PFSK-1 (cell line): ENCODE data around the gene GGA1.

ENCODE experiments used
- FOXP2 ChIP-seq: optimal IDR thresholded peaks from 2 replicates; pipeline ENCODE3; 2011; ENCODE audit warnings: borderline replicate concordance, control low read depth, inconsistent platforms; ENCODE audit not compliant: insufficient read depth; ENCODE audit errors: extremely low read length, extremely low read depth
- POLR2AphosphoS5 ChIP-seq: IDR thresholded peaks from 2 replicates; pipeline ENCODE4 v1.6.1; 2012; ENCODE audit warnings: low read depth, mild to moderate bottlenecking, control low read depth, low read length, moderate library complexity
- SIN3A ChIP-seq: IDR thresholded peaks from 2 replicates; pipeline ENCODE4 v1.6.1; 2012; ENCODE audit warnings: mild to moderate bottlenecking, low read length, moderate library complexity, borderline replicate concordance; ENCODE audit not compliant: insufficient read depth
- TAF1 ChIP-seq: IDR thresholded peaks from 2 replicates; pipeline ENCODE4 v1.6.1; 2012; ENCODE audit warnings: low read length, control low read depth, borderline replicate concordance; ENCODE audit not compliant: insufficient read depth
- TF ChIP-seq, protein P1 (sequence below), 2 experiments: IDR thresholded peaks; 2 replicates each; pipeline versions ENCODE4 v1.6.1 to v1.8.0; 2011 to 2012; ENCODE audit warnings: low read depth in 2 of 2, low read length in 2 of 2, control low read depth in 1 of 2, inconsistent platforms in 1 of 2, mild to moderate bottlenecking in 1 of 2, moderate library complexity in 1 of 2; ENCODE audit not compliant: insufficient read depth in 1 of 2

The GGA1 gene

DNA sequence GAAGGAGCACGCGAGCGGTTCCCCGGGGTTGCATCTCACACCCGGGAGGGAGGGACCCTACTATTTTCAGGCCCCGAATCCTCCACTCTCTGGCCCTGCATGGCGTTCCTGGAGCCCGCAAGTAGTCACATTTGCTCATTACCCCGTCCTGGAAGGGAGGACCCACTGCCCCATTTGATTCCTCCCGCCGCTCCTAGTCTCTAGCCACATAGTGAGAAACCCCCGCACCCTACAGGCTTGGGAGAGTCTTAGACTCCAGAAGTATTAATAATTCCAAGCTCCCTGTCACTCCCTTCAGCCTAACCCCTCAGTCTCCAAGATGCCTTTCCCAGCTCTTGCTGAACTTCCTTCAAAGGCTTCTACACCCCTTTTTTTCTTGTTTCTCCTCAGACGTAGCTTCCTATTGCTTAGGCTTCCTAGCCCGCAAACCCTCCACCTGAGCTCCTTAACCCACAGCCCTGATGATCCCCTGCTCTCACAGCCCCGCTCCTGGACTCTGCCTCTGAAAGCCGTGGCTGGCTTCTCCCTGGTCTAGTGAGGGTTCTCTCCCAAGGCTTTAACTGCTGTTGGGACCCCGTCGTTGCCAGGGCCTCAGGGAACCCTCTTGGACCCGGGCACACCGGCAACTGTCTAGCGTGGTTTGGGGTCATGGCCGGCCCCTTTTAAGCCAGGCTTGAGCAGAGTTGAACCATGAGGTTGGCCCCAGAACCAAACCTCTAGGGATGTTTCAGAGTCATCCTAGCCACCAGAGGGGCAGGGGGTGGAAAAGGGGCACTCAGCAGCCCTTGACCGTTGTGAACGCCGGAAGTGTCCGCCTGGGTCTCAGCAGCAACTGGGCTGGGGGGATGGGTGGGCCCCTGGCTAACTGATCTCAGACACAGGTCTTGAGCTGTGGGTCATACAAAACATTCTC, 862 bp downstream of the GGA1 start:
- no peak for TF ChIP-seq POLR2AphosphoS5
- peak; percentile 52; the same call in 1 of the 2 replicates for TF ChIP-seq TAF1
- no peak for TF ChIP-seq SIN3A
- no peak for TF ChIP-seq FOXP2
- TF ChIP-seq, protein P1, sequence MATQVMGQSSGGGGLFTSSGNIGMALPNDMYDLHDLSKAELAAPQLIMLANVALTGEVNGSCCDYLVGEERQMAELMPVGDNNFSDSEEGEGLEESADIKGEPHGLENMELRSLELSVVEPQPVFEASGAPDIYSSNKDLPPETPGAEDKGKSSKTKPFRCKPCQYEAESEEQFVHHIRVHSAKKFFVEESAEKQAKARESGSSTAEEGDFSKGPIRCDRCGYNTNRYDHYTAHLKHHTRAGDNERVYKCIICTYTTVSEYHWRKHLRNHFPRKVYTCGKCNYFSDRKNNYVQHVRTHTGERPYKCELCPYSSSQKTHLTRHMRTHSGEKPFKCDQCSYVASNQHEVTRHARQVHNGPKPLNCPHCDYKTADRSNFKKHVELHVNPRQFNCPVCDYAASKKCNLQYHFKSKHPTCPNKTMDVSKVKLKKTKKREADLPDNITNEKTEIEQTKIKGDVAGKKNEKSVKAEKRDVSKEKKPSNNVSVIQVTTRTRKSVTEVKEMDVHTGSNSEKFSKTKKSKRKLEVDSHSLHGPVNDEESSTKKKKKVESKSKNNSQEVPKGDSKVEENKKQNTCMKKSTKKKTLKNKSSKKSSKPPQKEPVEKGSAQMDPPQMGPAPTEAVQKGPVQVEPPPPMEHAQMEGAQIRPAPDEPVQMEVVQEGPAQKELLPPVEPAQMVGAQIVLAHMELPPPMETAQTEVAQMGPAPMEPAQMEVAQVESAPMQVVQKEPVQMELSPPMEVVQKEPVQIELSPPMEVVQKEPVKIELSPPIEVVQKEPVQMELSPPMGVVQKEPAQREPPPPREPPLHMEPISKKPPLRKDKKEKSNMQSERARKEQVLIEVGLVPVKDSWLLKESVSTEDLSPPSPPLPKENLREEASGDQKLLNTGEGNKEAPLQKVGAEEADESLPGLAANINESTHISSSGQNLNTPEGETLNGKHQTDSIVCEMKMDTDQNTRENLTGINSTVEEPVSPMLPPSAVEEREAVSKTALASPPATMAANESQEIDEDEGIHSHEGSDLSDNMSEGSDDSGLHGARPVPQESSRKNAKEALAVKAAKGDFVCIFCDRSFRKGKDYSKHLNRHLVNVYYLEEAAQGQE (IDR thresholded peaks at IDR 0.05; ENCODE audit: insufficient read depth in 1 of 2, low read depth in 2 of 2, low read length in 2 of 2), result no peak

DNA sequence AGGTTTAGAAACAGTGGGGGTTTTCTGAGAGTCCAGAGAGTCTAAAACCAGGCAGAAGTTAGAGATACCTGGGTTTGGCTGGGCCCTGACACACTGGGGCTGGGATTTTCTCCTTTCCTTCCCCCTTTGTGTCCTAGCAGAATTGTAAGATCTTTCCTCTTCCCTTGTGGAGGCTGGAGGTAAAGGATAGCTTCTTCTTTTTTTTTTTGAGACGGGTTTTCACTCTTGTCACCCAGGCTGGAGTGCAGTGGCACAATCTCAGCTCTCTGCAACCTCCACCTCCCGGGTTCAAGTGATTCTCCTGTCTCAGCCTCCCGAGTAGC, 1.5 kb downstream of the GGA1 start:
- 0 out of 2 replicates have a peak, but pooled peaks have one; percentile 32 for TF ChIP-seq TAF1

DNA sequence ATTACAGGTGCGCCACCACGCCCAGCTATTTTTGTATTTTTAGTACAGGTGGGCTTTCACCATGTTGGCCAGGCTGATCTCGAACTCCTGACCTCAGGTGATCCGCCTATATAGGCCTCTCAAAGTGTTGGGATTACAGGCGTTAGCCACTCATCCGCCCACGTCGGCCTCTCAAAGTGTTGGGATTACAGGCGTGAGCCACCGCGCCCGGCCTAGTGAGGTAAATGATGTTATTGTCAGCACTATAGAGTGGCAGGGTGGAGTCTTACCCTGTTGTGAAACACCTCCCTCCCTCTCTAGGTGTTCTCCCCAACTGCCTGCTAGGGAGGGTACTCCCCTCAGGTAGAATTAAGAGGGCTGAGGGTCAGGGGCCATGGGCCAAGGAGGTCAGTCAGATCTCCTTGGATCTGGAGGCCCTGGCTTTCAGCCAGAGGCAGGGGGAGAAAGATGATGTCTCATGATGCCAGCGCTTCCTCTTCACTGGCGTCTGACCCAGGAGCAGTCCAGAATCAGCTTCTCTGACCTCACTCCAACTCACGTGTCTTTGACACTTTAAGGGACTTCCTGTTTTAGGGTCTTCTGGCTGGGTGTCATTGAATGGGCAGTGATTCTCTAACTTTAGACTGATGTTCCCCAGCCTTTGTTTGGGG, 2.0 kb downstream of the GGA1 start:
- no peak for TF ChIP-seq SIN3A
- no peak for TF ChIP-seq TAF1
- no peak for TF ChIP-seq FOXP2
- no peak for TF ChIP-seq POLR2AphosphoS5
- TF ChIP-seq, protein P1 (IDR thresholded peaks at IDR 0.05; ENCODE audit: insufficient read depth in 1 of 2, low read depth in 2 of 2, low read length in 2 of 2), result no peak

DNA sequence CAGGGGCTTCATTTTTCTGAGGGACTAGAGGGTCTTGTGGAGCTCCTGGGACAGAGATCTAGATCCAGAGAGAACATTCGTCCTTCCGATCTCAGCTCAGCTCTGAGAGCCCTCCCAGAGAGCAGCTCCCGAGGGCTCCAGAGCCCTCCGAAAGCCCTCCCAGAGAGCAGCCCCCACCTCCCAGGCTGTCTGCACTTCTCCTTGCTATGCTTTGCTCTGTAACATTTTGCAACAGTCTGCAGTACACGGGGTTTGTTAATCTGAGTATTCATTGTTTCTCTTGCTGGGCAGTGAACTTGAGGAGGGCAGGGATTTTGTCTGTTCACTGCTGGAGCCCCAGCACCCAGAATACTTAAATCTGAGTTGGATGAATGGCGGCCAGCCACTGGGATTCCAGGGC, 2.6 kb downstream of the GGA1 start:
- no peak for TF ChIP-seq TAF1
- TF ChIP-seq FOXP2, result no peak
- TF ChIP-seq, protein P1 (IDR thresholded peaks at IDR 0.05; ENCODE audit: insufficient read depth in 1 of 2, low read depth in 2 of 2, low read length in 2 of 2), result no peak
- no peak for TF ChIP-seq POLR2AphosphoS5
- TF ChIP-seq SIN3A, result no peak

DNA sequence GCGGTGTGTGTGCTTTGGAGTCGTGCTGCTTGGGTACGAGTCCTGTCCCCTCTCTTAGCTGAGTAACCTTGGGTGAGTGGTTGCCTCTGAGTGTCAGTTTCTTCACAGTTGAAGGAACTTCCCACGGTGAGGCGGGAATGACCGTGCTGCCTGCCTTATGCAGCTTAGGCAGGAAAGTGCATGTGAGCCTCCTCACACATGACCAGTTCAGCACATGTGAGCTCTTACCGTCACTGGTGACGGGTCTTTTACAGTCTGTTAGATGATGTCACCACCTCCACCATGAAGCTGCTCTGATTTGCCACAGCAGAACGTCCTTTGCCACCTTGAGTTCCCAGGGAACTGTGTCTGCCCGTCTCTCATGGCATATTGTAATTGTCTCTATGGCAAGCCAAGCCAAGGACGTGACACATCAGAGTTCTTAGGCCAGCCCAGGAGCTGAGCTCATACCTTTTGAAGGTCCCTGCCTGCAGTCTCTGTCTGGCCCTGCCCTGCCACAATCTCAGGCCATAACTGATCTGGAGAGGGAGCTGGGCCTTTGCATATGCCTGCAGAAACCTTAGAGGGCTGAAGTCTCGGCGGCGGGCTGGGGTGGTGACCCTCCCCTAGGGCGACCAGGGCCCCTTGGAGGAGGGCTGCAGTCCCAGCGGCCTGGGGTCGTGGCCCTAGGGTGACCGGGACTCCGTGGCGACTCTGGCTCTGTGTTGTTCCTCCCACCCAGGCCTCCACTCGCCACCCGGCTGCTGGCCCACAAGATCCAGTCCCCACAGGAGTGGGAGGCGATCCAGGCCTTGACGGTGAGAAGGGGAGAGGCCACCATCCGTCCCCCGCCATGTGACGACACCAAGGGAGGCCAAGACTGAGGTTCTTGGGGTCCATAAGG, 7.8 kb downstream of the GGA1 start:
- TF ChIP-seq FOXP2 (no peak), TAF1 (no peak), SIN3A (no peak), POLR2AphosphoS5 (no peak)
- TF ChIP-seq, protein P1 (IDR thresholded peaks at IDR 0.05; ENCODE audit: insufficient read depth in 1 of 2, low read depth in 2 of 2, low read length in 2 of 2), result no peak
